CD4-positive, alpha-beta T cell treated with Interleukin-10 for 1 hour (primary cell): Measurements from ENCODE around the gene ELOVL2.
"Not testable (repeated sequence)": the region's sequence is repeated elsewhere in the genome, so short reads cannot be mapped to it uniquely, and the experiment has no call there.

Experiments used
- DNase-seq: peaks from one replicate; pipeline ENCODE4 v3.0.0-alpha.2; 2020

The ELOVL2 gene

GRCh38 chr6:11043961-11044711 lies at the start of gene ELOVL2:
TSS of gene ELOVL2 (minus strand) at chr6:11044305. CDS start at chr6:11044230, 75 bp downstream.
- DNase-seq, result no peak

- no peak for DNase-seq
Observed at GRCh38 chr6:11093376-11093625, 49.2 kb upstream of the ELOVL2 start.

GRCh38 chr6:11092668-11093375 lies 48.7 kb upstream of the ELOVL2 start:
- DNase-seq, result peak; percentile 51

- not testable (repeated sequence) for DNase-seq
Observed at GRCh38 chr6:11091141-11091540, 47.0 kb upstream of the ELOVL2 start.

- no peak for DNase-seq
Observed at GRCh38 chr6:11089695-11090094, 45.6 kb upstream of the ELOVL2 start.

- DNase-seq, result not testable (repeated sequence)
Observed at GRCh38 chr6:11087141-11087812, 43.2 kb upstream of the ELOVL2 start.

- no peak for DNase-seq
Observed at GRCh38 chr6:11085758-11086435, 41.8 kb upstream of the ELOVL2 start.

- no peak for DNase-seq
Observed at GRCh38 chr6:11083956-11084355, 39.9 kb upstream of the ELOVL2 start.

- no peak for DNase-seq
Observed at GRCh38 chr6:11083491-11083890, 39.4 kb upstream of the ELOVL2 start.

GRCh38 chr6:11080296-11080695 lies 36.2 kb upstream of the ELOVL2 start:
- DNase-seq, result no peak

GRCh38 chr6:11078266-11078665 lies 34.2 kb upstream of the ELOVL2 start:
- DNase-seq, result no peak

- DNase-seq, result no peak
Observed at GRCh38 chr6:11076540-11076939, 32.4 kb upstream of the ELOVL2 start.

- DNase-seq, result no peak
Observed at GRCh38 chr6:11072101-11072500, 28.0 kb upstream of the ELOVL2 start.

GRCh38 chr6:11069760-11070159 lies 25.7 kb upstream of the ELOVL2 start:
- DNase-seq, result no peak

GRCh38 chr6:11067348-11067747 lies 23.2 kb upstream of the ELOVL2 start:
- no peak for DNase-seq

- no peak for DNase-seq
Observed at GRCh38 chr6:11066505-11067347, 22.6 kb upstream of the ELOVL2 start.

GRCh38 chr6:11065436-11066202 lies 21.5 kb upstream of the ELOVL2 start:
- no peak for DNase-seq

- no peak for DNase-seq
Observed at GRCh38 chr6:11064836-11065235, 20.7 kb upstream of the ELOVL2 start.

GRCh38 chr6:11062715-11063114 lies 18.6 kb upstream of the ELOVL2 start:
- DNase-seq, result no peak

GRCh38 chr6:11062083-11062482 lies 18.0 kb upstream of the ELOVL2 start:
- DNase-seq, result no peak

- no peak for DNase-seq
Observed at GRCh38 chr6:11058406-11058805, 14.3 kb upstream of the ELOVL2 start.

- DNase-seq, result no peak
Observed at GRCh38 chr6:11056871-11057270, 12.8 kb upstream of the ELOVL2 start.
